Neural progenitor cell (in vitro differentiated cells): ENCODE measurements around the gene CDC42BPG. TPM values are rescaled to one million over a fixed set of nuclear protein-coding genes. Genes with fewer than 3 reads are reported as not detected.

Experiments
- DNase-seq: peaks from one replicate; pipeline ENCODE4 v3.0.0-alpha.2; 2016; ENCODE audit warnings: low spot score
- H2AFZ ChIP-seq: fragments of 200-600 bp; sonication (generic); replicated peaks from 2 replicates; pipeline ENCODE4 v1.6.1; 2016; ENCODE audit warnings: antibody characterized with exemption
- H3F3A ChIP-seq: fragments of 200-600 bp; sonication (generic); 2 replicates; pipeline ENCODE4 v1.6.1; 2016; ENCODE audit warnings: antibody characterized with exemption, low read depth
- H3K27ac ChIP-seq: fragments of 200-600 bp; sonication (generic); 2 replicates; pipeline ENCODE4 v1.5.1; 2016; ENCODE audit warnings: mild to moderate bottlenecking
- H3K27me3 ChIP-seq: fragments of 200-600 bp; sonication (generic); 2 replicates; pipeline ENCODE4 v1.6.1; 2016; ENCODE audit warnings: mild to moderate bottlenecking, moderate library complexity
- H3K36me3 ChIP-seq: fragments of 200-600 bp; sonication (generic); 2 replicates; pipeline ENCODE4 v1.5.1; 2016
- H3K4me1 ChIP-seq: fragments of 200-600 bp; sonication (generic); 2 replicates; pipeline ENCODE4 v1.6.1; 2016; ENCODE audit warnings: mixed run types
- H3K4me2 ChIP-seq: fragments of 200-600 bp; sonication (generic); 2 replicates; pipeline ENCODE4 v1.6.1; 2016
- H3K4me3 ChIP-seq: fragments of 200-600 bp; sonication (generic); 2 replicates; pipeline ENCODE4 v1.5.1; 2016
- H3K79me2 ChIP-seq: fragments of 200-600 bp; sonication (generic); 2 replicates; pipeline ENCODE4 v1.6.1; 2016; ENCODE audit warnings: low read depth
- H3K9ac ChIP-seq: fragments of 200-600 bp; sonication (generic); 2 replicates; pipeline ENCODE4 v1.6.1; 2016
- H3K9me3 ChIP-seq: fragments of 200-600 bp; sonication (generic); 2 replicates; pipeline ENCODE4 v1.5.1; 2016; ENCODE audit warnings: low read depth
- H4K20me1 ChIP-seq: fragments of 200-600 bp; sonication (generic); 2 replicates; pipeline ENCODE4 v1.6.1; 2016; ENCODE audit warnings: low read depth
- H3K27ac Mint-ChIP-seq: 3 replicates; pipeline ENCODE4 v1.8.0; 2021; ENCODE audit warnings: mixed read lengths
- H3K27me3 Mint-ChIP-seq: 2 replicates; pipeline ENCODE4 v1.8.0; 2022; ENCODE audit warnings: low read depth, mild to moderate bottlenecking, inconsistent platforms, moderate library complexity, mixed read lengths; ENCODE audit not compliant: insufficient read depth
- H3K36me3 Mint-ChIP-seq: 3 replicates; pipeline ENCODE4 v1.8.0; 2021; ENCODE audit warnings: mixed read lengths
- H3K4me1 Mint-ChIP-seq: 3 replicates; pipeline ENCODE4 v1.8.0; 2021; ENCODE audit warnings: mixed read lengths
- H3K4me3 Mint-ChIP-seq: 3 replicates; pipeline ENCODE4 v1.8.0; 2021; ENCODE audit warnings: mild to moderate bottlenecking, moderate library complexity, mixed read lengths
- H3K9me3 Mint-ChIP-seq: 3 replicates; pipeline ENCODE4 v1.8.0; 2020; ENCODE audit warnings: mixed read lengths
- EZH2 ChIP-seq: fragments of 200-600 bp; sonication (generic); IDR thresholded peaks from 2 replicates; pipeline ENCODE4 v1.6.1; 2017; ENCODE audit warnings: antibody characterized with exemption, mild to moderate bottlenecking, moderate library complexity
- EZH2phosphoT487 ChIP-seq: fragments of 200-600 bp; sonication (generic); IDR thresholded peaks from 2 replicates; pipeline ENCODE4 v1.6.1; 2017; ENCODE audit warnings: antibody characterized with exemption
- total RNA-seq: library from RNA; depleted of rRNA; stranded (reverse); fragments of >200 nt; gene quantifications from 2 replicates; pipeline ENCODE4 v1.2.3, GENCODE V29; 2015; ENCODE audit warnings: low replicate concordance
- TF ChIP-seq, protein P1 (sequence below): fragments of 200-600 bp; sonication (generic); IDR thresholded peaks from 2 replicates; pipeline ENCODE4 v1.5.1; 2017; ENCODE audit warnings: antibody characterized with exemption, mild to moderate bottlenecking

The CDC42BPG gene
- total RNA-seq, 1 donor from 2014 or later = 0.62 TPM

GRCh38 chr11:64831411-64831891 is 13.0 kb downstream of the CDC42BPG start:
- Histone ChIP-seq H2AFZ (no peak overlapping the region), H3F3A (no peaks in the 10 kb centered on the region), H3K27me3 (no peaks in the 10 kb centered on the region), H3K79me2 (no peaks in the 10 kb centered on the region), H3K9ac (no peak overlapping the region), H3K27ac (no peak overlapping the region), H3K4me3 (no peak overlapping the region), H3K36me3 (no peaks in the 10 kb centered on the region), H3K4me2 (no peak overlapping the region), H3K4me1 (no peaks in the 10 kb centered on the region), H4K20me1 (no peaks in the 10 kb centered on the region), H3K9me3 (no peaks in the 10 kb centered on the region)
- TF ChIP-seq, protein P1, sequence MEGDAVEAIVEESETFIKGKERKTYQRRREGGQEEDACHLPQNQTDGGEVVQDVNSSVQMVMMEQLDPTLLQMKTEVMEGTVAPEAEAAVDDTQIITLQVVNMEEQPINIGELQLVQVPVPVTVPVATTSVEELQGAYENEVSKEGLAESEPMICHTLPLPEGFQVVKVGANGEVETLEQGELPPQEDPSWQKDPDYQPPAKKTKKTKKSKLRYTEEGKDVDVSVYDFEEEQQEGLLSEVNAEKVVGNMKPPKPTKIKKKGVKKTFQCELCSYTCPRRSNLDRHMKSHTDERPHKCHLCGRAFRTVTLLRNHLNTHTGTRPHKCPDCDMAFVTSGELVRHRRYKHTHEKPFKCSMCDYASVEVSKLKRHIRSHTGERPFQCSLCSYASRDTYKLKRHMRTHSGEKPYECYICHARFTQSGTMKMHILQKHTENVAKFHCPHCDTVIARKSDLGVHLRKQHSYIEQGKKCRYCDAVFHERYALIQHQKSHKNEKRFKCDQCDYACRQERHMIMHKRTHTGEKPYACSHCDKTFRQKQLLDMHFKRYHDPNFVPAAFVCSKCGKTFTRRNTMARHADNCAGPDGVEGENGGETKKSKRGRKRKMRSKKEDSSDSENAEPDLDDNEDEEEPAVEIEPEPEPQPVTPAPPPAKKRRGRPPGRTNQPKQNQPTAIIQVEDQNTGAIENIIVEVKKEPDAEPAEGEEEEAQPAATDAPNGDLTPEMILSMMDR = no peak
- TF ChIP-seq EZH2 = no peak
- TF ChIP-seq EZH2phosphoT487 = no peak
- Mint-ChIP-seq H3K4me3 (no peak overlapping the region), H3K9me3 (no peaks in the 10 kb centered on the region), H3K36me3 (no peaks in the 10 kb centered on the region), H3K27me3 (peaks cover 7% of the 10 kb centered on the region), H3K27ac (no peak overlapping the region), H3K4me1 (peaks cover 5% of the 10 kb centered on the region)
- DNase-seq = no peak

DNA sequence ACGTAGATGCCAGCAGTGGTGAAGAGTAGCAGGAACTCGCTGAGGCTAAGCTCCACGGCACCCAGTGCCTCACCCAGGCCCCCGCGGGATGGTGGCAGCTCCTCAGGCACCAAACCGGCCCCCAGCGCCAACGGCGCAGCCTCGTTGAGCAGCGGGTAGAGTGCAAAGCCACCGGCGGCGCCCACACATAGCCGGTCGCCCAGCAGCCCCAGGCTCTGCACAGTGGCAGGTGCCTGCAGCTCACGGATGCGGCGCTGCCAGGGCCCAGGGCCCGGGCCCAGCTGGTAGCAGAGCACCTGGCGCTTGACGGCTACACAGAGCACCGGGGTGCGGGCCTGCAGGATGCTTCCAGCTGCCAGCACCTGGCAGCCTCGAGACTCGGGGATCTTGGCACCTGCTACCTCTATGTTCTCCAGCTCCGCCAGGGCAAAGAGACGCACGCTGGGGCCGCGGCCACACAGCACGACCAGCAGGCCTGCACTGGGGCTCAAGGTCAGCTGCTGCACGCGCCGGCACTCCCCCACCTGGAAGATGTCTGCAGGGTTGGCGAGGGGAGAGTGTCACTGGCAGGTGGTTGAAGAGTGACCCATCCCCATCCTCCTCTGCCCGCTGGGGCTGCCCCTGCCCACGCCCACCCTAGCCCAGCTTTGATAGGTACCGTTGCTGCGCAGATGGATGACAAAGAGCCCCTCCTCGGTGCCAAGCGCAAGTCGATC is 14.8 kb downstream of the CDC42BPG start:
- no peaks in the 10 kb centered on the region for H3F3A ChIP-seq
- H3K27ac Mint-ChIP-seq = no peak overlapping the region
- peaks cover 7% of the 10 kb centered on the region for H3K27me3 Mint-ChIP-seq
- H3K4me2 ChIP-seq = no peak overlapping the region
- no peak overlapping the region for H3K27ac ChIP-seq
- H2AFZ ChIP-seq = no peak overlapping the region
- no peaks in the 10 kb centered on the region for H3K9me3 Mint-ChIP-seq
- H3K79me2 ChIP-seq = no peaks in the 10 kb centered on the region
- TF ChIP-seq EZH2 = no peak
- no peak for TF ChIP-seq EZH2phosphoT487
- TF ChIP-seq, protein P1 = no peak
- H3K9ac ChIP-seq = no peak overlapping the region
- H4K20me1 ChIP-seq = no peaks in the 10 kb centered on the region
- no peaks in the 10 kb centered on the region for H3K4me1 ChIP-seq
- no peak overlapping the region for H3K4me3 Mint-ChIP-seq
- no peaks in the 10 kb centered on the region for H3K9me3 ChIP-seq
- no peaks in the 10 kb centered on the region for H3K36me3 Mint-ChIP-seq
- no peak for DNase-seq
- no peaks in the 10 kb centered on the region for H3K27me3 ChIP-seq
- no peak overlapping the region for H3K4me3 ChIP-seq
- no peaks in the 10 kb centered on the region for H3K36me3 ChIP-seq
- peaks cover 5% of the 10 kb centered on the region for H3K4me1 Mint-ChIP-seq

DNA sequence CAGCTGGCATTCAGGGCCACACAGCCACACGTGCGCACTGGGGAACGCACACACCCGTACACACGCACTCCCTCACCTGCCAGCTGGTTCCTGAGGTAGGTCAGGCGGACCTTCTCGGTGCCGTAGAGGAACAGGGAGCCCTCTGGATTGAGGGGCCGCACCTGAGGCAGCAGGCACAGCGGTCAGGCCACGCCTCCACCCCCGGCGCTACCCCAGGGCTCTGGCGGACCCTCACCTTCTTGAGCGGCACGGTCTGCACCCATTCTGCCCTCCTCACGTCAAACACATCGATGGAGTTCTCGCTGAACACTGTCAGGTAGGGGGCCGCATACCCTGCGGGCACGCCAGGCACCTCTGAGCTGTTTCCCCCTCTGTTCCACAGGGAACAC is 17.0 kb downstream of the CDC42BPG start:
- Histone ChIP-seq H4K20me1 (no peaks in the 10 kb centered on the region), H3K4me2 (no peak overlapping the region), H3K27me3 (no peaks in the 10 kb centered on the region), H3K4me1 (no peaks in the 10 kb centered on the region), H3K9me3 (no peaks in the 10 kb centered on the region), H3K9ac (no peak overlapping the region), H2AFZ (no peak overlapping the region), H3K4me3 (no peak overlapping the region), H3K79me2 (no peaks in the 10 kb centered on the region), H3K36me3 (no peaks in the 10 kb centered on the region), H3F3A (no peaks in the 10 kb centered on the region), H3K27ac (no peak overlapping the region)
- Mint-ChIP-seq H3K27me3 (peaks cover 7% of the 10 kb centered on the region), H3K4me1 (peaks cover 7% of the 10 kb centered on the region), H3K36me3 (no peaks in the 10 kb centered on the region), H3K4me3 (no peak overlapping the region), H3K9me3 (no peaks in the 10 kb centered on the region), H3K27ac (no peak overlapping the region)
- TF ChIP-seq EZH2 (no peak), EZH2phosphoT487 (no peak)
- TF ChIP-seq, protein P1 = no peak
- DNase-seq = no peak
